DND-41 (cell line): Measurements from ENCODE around the gene ULK1.

Experiments
- ATAC-seq: fragments of 200-7000 bp; cut with Tn5 transposase; 3 replicates; pipeline ENCODE4 v1.9.1; 2021; ENCODE audit warnings: low read depth; ENCODE audit not compliant: insufficient read depth
- DNase-seq: peaks from one replicate; pipeline ENCODE4 v3.0.0-alpha.2; 2020
- H2AFZ ChIP-seq: 2 replicates; pipeline ENCODE4 v1.6.0; 2012; ENCODE audit warnings: low read depth, low read length
- H3K27ac ChIP-seq: 2 replicates; pipeline ENCODE4 v1.5.1; 2012; ENCODE audit warnings: low read length, inconsistent platforms
- H3K27me3 ChIP-seq: fragments of 200-600 bp; sonication (generic); 2 replicates; pipeline ENCODE4 v1.6.0; 2012; ENCODE audit warnings: low read length, mild to moderate bottlenecking, inconsistent platforms; ENCODE audit not compliant: insufficient read depth, poor library complexity
- H3K36me3 ChIP-seq: 2 replicates; pipeline ENCODE4 v1.5.1; 2012; ENCODE audit warnings: low read length, inconsistent platforms; ENCODE audit not compliant: insufficient read depth
- H3K4me1 ChIP-seq: 2 replicates; pipeline ENCODE4 v1.5.1; 2012; ENCODE audit warnings: mild to moderate bottlenecking, low read length; ENCODE audit not compliant: insufficient read depth
- H3K4me2 ChIP-seq: 2 replicates; pipeline ENCODE4 v1.6.0; 2012; ENCODE audit warnings: mild to moderate bottlenecking, moderate library complexity, low read length, inconsistent platforms; ENCODE audit not compliant: insufficient read depth
- H3K4me3 ChIP-seq, 2 experiments: fragments of 200-600 bp in 1 of 2; shearing (Covaris generic) in 1 of 2; 2 replicates each; pipeline ENCODE4 v1.5.1; 2012 to 2016; ENCODE audit warnings: inconsistent platforms in 2 of 2, low read length in 2 of 2, mild to moderate bottlenecking in 2 of 2, low read depth in 1 of 2, moderate library complexity in 1 of 2
- H3K79me2 ChIP-seq: 2 replicates; pipeline ENCODE4 v1.6.0; 2012; ENCODE audit warnings: low read length, inconsistent platforms; ENCODE audit not compliant: insufficient read depth
- H3K9ac ChIP-seq: 2 replicates; pipeline ENCODE4 v1.6.0; 2012; ENCODE audit warnings: low read depth, mild to moderate bottlenecking, inconsistent platforms, low read length, moderate library complexity
- H3K9me3 ChIP-seq: 2 replicates; pipeline ENCODE4 v1.5.1; 2012; ENCODE audit warnings: low read length, moderate library complexity, mild to moderate bottlenecking, inconsistent platforms; ENCODE audit not compliant: insufficient read depth, severe bottlenecking
- H4K20me1 ChIP-seq: 2 replicates; pipeline ENCODE4 v1.6.0; 2012; ENCODE audit warnings: low read length; ENCODE audit not compliant: insufficient read depth
- CTCF ChIP-seq: IDR thresholded peaks from 2 replicates; pipeline ENCODE4 v1.5.1; 2012; ENCODE audit warnings: borderline replicate concordance, low read length, moderate library complexity, mild to moderate bottlenecking; ENCODE audit not compliant: poor library complexity, severe bottlenecking; ENCODE audit errors: extremely low read depth
- EZH2 ChIP-seq: IDR thresholded peaks from 3 replicates; pipeline ENCODE4 v1.6.1; 2012; ENCODE audit warnings: borderline replicate concordance, low read depth, mild to moderate bottlenecking, moderate library complexity, low read length, inconsistent platforms; ENCODE audit not compliant: severe bottlenecking

Gene ULK1

GRCh38 chr12:131920157-131920508 lies 25.7 kb downstream of the ULK1 start:
- no peak for DNase-seq
- Histone ChIP-seq H4K20me1 (peaks cover 16% of the 10 kb centered on the region), H3K36me3 (peaks cover 64% of the 10 kb centered on the region)

GRCh38 chr12:131920902-131921840 lies 26.7 kb downstream of the ULK1 start:
- DNase-seq (no peak), ATAC-seq (no peak)
- Histone ChIP-seq H3K9ac (no peak overlapping the region), H4K20me1 (peaks cover 15% of the 10 kb centered on the region), H2AFZ (no peak overlapping the region), H3K27ac (no peak overlapping the region), H3K27me3 (no peaks in the 10 kb centered on the region), H3K36me3 (peaks cover 53% of the 10 kb centered on the region), H3K4me2 (no peak overlapping the region), H3K4me3 (no peak overlapping the region), H3K4me1 (peaks cover 8% of the 10 kb centered on the region; the same call in 1 of the 2 replicates), H3K9me3 (no peaks in the 10 kb centered on the region), H3K79me2 (no peaks in the 10 kb centered on the region)
- TF ChIP-seq EZH2: no peak
- TF ChIP-seq CTCF: no peak

More at GRCh38 chr12:131920157-131920508, 25.7 kb downstream of the ULK1 start:
- Histone ChIP-seq H2AFZ (no peak overlapping the region), H3K9ac (no peak overlapping the region), H3K27ac (no peak overlapping the region), H3K4me1 (peaks cover 8% of the 10 kb centered on the region; the same call in 1 of the 2 replicates), H3K27me3 (no peaks in the 10 kb centered on the region), H3K9me3 (no peaks in the 10 kb centered on the region), H3K79me2 (no peaks in the 10 kb centered on the region), H3K4me3 (no peak overlapping the region), H3K4me2 (no peak overlapping the region)
- no peak for ATAC-seq
- no peak for TF ChIP-seq CTCF
- TF ChIP-seq EZH2: no peak

GRCh38 chr12:131921866-131922769 lies 27.7 kb downstream of the ULK1 start:
- H3K79me2 ChIP-seq: no peaks in the 10 kb centered on the region
- H4K20me1 ChIP-seq: peaks cover 15% of the 10 kb centered on the region
- H3K9me3 ChIP-seq: no peaks in the 10 kb centered on the region
- H3K9ac ChIP-seq: no peak overlapping the region
- H3K4me3 ChIP-seq: no peak overlapping the region
- H3K27ac ChIP-seq: no peak overlapping the region
- no peak for TF ChIP-seq CTCF
- TF ChIP-seq EZH2: no peak
- DNase-seq (no peak), ATAC-seq (no peak)
- H3K27me3 ChIP-seq: no peaks in the 10 kb centered on the region
- no peak overlapping the region for H2AFZ ChIP-seq
- peaks cover 8% of the 10 kb centered on the region; the same call in 1 of the 2 replicates for H3K4me1 ChIP-seq
- H3K36me3 ChIP-seq: peaks cover 48% of the 10 kb centered on the region
- H3K4me2 ChIP-seq: no peak overlapping the region
